Measurements from ENCODE around the gene GPT2. TPM values are rescaled to one million over a fixed set of nuclear protein-coding genes. Genes with fewer than 3 reads are reported as not detected.

The GPT2 gene
- total RNA-seq, 4 donors from 2014 or later: 65.7 to 100 (median 85.0) TPM

GRCh38 chr16:46972429-46973206, 88.5 kb downstream of the GPT2 start:
- Histone ChIP-seq H3K4me3 (peak overlapping the region; percentile 90), H3K27me3 (no peaks in the 10 kb centered on the region), H3K27ac (peak overlapping the region; percentile 96), H3K9me3 (no peaks in the 10 kb centered on the region), H3K4me1 (peaks cover 44% of the 10 kb centered on the region), H3K36me3 (peaks cover 25% of the 10 kb centered on the region)
- peak; percentile 68 to 80 for DNase-seq (ENCODE audit: low spot score in 2 of 2)
- TF ChIP-seq POLR2A (IDR thresholded peaks at IDR 0.05) (no peak), EP300 (IDR thresholded peaks at IDR 0.05) (no peak), CTCF (IDR thresholded peaks at IDR 0.05) (no peak), POLR2AphosphoS5 (IDR thresholded peaks at IDR 0.05) (no peak)
- 1% methylated on average over 21 of the region's 48 CpGs for WGBS

GRCh38 chr16:46973207-46973995, 89.2 kb downstream of the GPT2 start, which contains the start of gene DNAJA2:
TSS of gene DNAJA2 (minus strand) at chr16:46973674. CDS start at chr16:46973572, 102 bp downstream.
- DNase-seq (ENCODE audit: low spot score in 2 of 2): peak; percentile 96
- WGBS: 0% methylated on average over 7 of the region's 86 CpGs
- peak within 1 kb of the TSS; percentile 96 for H3K27ac ChIP-seq
- H3K9me3 ChIP-seq: no peaks in the 10 kb centered on the region
- peak; percentile 7 to 84 (median 33) for TF ChIP-seq POLR2AphosphoS5 (IDR thresholded peaks at IDR 0.05)
- peak; percentile 52 to 86 for TF ChIP-seq POLR2A (IDR thresholded peaks at IDR 0.05)
- no peak for TF ChIP-seq CTCF (IDR thresholded peaks at IDR 0.05)
- TF ChIP-seq EP300 (IDR thresholded peaks at IDR 0.05): no peak
- H3K36me3 ChIP-seq: peaks cover 17% of the 10 kb centered on the region
- H3K4me1 ChIP-seq: peaks cover 43% of the 10 kb centered on the region
- no peaks in the 10 kb centered on the region for H3K27me3 ChIP-seq
- peak within 1 kb of the TSS; percentile 90 for H3K4me3 ChIP-seq

- no peak for DNase-seq (ENCODE audit: low spot score in 2 of 2)
- no peak for TF ChIP-seq EP300 (IDR thresholded peaks at IDR 0.05)
- TF ChIP-seq POLR2A (IDR thresholded peaks at IDR 0.05): no peak
- no peak for TF ChIP-seq CTCF (IDR thresholded peaks at IDR 0.05)
- no peak for TF ChIP-seq POLR2AphosphoS5 (IDR thresholded peaks at IDR 0.05)
- Histone ChIP-seq H3K27me3 (no peaks in the 10 kb centered on the region), H3K9me3 (no peaks in the 10 kb centered on the region), H3K4me3 (peak overlapping the region; percentile 90), H3K36me3 (peaks cover 12% of the 10 kb centered on the region), H3K27ac (peak overlapping the region; percentile 96), H3K4me1 (peaks cover 38% of the 10 kb centered on the region)
- WGBS: 2% methylated on average over 14 of the region's 14 CpGs
Measured at GRCh38 chr16:46973996-46974324, 89.8 kb downstream of the GPT2 start.

GRCh38 chr16:46974352-46974751, 90.2 kb downstream of the GPT2 start:
- Histone ChIP-seq H3K9me3 (no peaks in the 10 kb centered on the region), H3K27ac (peak overlapping the region; percentile 96), H3K4me1 (peaks cover 37% of the 10 kb centered on the region), H3K4me3 (peak overlapping the region; percentile 90), H3K27me3 (no peaks in the 10 kb centered on the region), H3K36me3 (peaks cover 11% of the 10 kb centered on the region)
- TF ChIP-seq POLR2AphosphoS5 (IDR thresholded peaks at IDR 0.05): no peak
- TF ChIP-seq EP300 (IDR thresholded peaks at IDR 0.05): no peak
- TF ChIP-seq CTCF (IDR thresholded peaks at IDR 0.05): no peak
- no peak for TF ChIP-seq POLR2A (IDR thresholded peaks at IDR 0.05)
- DNase-seq (ENCODE audit: low spot score in 2 of 2): no peak
- WGBS: 68% methylated on average over 6 of the region's 6 CpGs

- TF ChIP-seq POLR2A (IDR thresholded peaks at IDR 0.05): no peak
- no peak for TF ChIP-seq EP300 (IDR thresholded peaks at IDR 0.05)
- TF ChIP-seq CTCF (IDR thresholded peaks at IDR 0.05): no peak
- no peak for TF ChIP-seq POLR2AphosphoS5 (IDR thresholded peaks at IDR 0.05)
- DNase-seq (ENCODE audit: low spot score in 2 of 2): no peak
- Histone ChIP-seq H3K4me3 (no peak overlapping the region), H3K9me3 (no peaks in the 10 kb centered on the region), H3K27ac (no peak overlapping the region), H3K4me1 (peaks cover 32% of the 10 kb centered on the region), H3K36me3 (peaks cover 8% of the 10 kb centered on the region), H3K27me3 (no peaks in the 10 kb centered on the region)
- WGBS: 90% methylated on average over 11 of the region's 11 CpGs
Measured at GRCh38 chr16:46975165-46975564, 91.0 kb downstream of the GPT2 start.
